Endothelial cell of umbilical vein (primary cell): ENCODE data around the gene KIFAP3. TPM values are rescaled to one million over a fixed set of nuclear protein-coding genes. Genes with fewer than 3 reads are reported as not detected.

Source experiments
- BruUV-seq: library from RNA; stranded (reverse); fragments of 400-500 nt; replicated peaks from 2 replicates; lab custom pipeline; 2021; lab: Mats Ljungman, UMichigan
- CTCF ChIA-PET: fragments of 300-600, 350-600 bp; sonication (Branson Sonifier 250); formaldehyde crosslinking; loops from one replicate; lab custom pipeline; 2021; ENCODE audit warnings: antibody characterized with exemption, inconsistent platforms; lab: Charles Lee
- POLR2A ChIA-PET: fragments of 300-600, 350-600 bp; sonication (Branson Sonifier 250); formaldehyde crosslinking; loops from one replicate; lab custom pipeline; 2021; ENCODE audit warnings: antibody characterized with exemption, inconsistent platforms; lab: Charles Lee
- DNase-seq: peaks from one replicate; pipeline ENCODE4 v3.0.0-alpha.2; 2011; ENCODE audit warnings: low read depth, low spot score
- FAIRE-seq: peaks from 2 replicates; lab custom pipeline; 2011; peaks lifted over from hg19 to GRCh38; lab: Jason Lieb, UNC
- H2AFZ ChIP-seq: 2 replicates; pipeline ENCODE4 v1.6.0; 2012; ENCODE audit warnings: low read depth, low read length, control low read depth, inconsistent platforms
- H3K27ac ChIP-seq: 2 replicates; pipeline ENCODE4 v1.5.1; 2011; ENCODE audit warnings: low read depth, mild to moderate bottlenecking, control low read depth, low read length, moderate library complexity; ENCODE audit not compliant: insufficient read depth
- H3K27me3 ChIP-seq, 2 experiments: 2 replicates each; pipeline versions ENCODE4 v1.6.0 to v1.6.1; 2011; ENCODE audit warnings: low read length in 2 of 2, mixed read lengths in 1 of 2; ENCODE audit not compliant: control insufficient read depth in 2 of 2, insufficient read depth in 2 of 2
- H3K36me3 ChIP-seq, 2 experiments: 2 replicates in 1 of 2; 3 replicates in 1 of 2; pipeline ENCODE4 v1.5.1; 2011; ENCODE audit warnings: low read length in 2 of 2, mild to moderate bottlenecking in 1 of 2, moderate library complexity in 1 of 2; ENCODE audit not compliant: control insufficient read depth in 2 of 2, insufficient read depth in 2 of 2; ENCODE audit errors: extremely low read depth in 1 of 2
- H3K4me1 ChIP-seq: 3 replicates; pipeline ENCODE4 v1.5.1; 2011; ENCODE audit warnings: mild to moderate bottlenecking, low read length; ENCODE audit not compliant: control insufficient read depth, insufficient read depth; ENCODE audit errors: extremely low read depth
- H3K4me2 ChIP-seq: 2 replicates; pipeline ENCODE4 v1.6.1; 2011; ENCODE audit warnings: low read length, control low read depth, mixed read lengths; ENCODE audit not compliant: insufficient read depth
- H3K4me3 ChIP-seq, 3 experiments: fragments of 200-600 bp in 1 of 3; sonication (generic), shearing (Covaris generic) in 1 of 3; replicated peaks in 1 of 3; 2 replicates each; pipeline ENCODE4 v1.5.1; 2011 to 2016; ENCODE audit warnings: control low read depth in 3 of 3, low read length in 3 of 3, mild to moderate bottlenecking in 2 of 3, inconsistent platforms in 1 of 3, low read depth in 1 of 3, moderate library complexity in 1 of 3; ENCODE audit not compliant: insufficient read depth in 1 of 3
- H3K79me2 ChIP-seq: 2 replicates; pipeline ENCODE4 v1.6.0; 2012; ENCODE audit warnings: low read length, inconsistent platforms; ENCODE audit not compliant: control insufficient read depth, insufficient read depth
- H3K9ac ChIP-seq: replicated peaks from 2 replicates; pipeline ENCODE3; 2011; ENCODE audit warnings: low read length, control low read depth; ENCODE audit not compliant: insufficient read depth; ENCODE audit errors: extremely low read depth
- H3K9me1 ChIP-seq: replicated peaks from 3 replicates; pipeline ENCODE4 v1.6.0; 2011; ENCODE audit warnings: mild to moderate bottlenecking, low read length; ENCODE audit not compliant: control insufficient read depth, insufficient read depth; ENCODE audit errors: extremely low read depth
- H3K9me3 ChIP-seq: replicated peaks from 2 replicates; pipeline ENCODE4 v1.5.1; 2012; ENCODE audit warnings: low read length, inconsistent platforms; ENCODE audit not compliant: control insufficient read depth, insufficient read depth
- H4K20me1 ChIP-seq: replicated peaks from 2 replicates; pipeline ENCODE3; 2011; ENCODE audit warnings: mild to moderate bottlenecking, low read length; ENCODE audit not compliant: control insufficient read depth, insufficient read depth; ENCODE audit errors: extremely low read depth
- EZH2 ChIP-seq: IDR thresholded peaks from 2 replicates; pipeline ENCODE4 v1.6.1; 2012; ENCODE audit warnings: borderline replicate concordance, low read depth, mild to moderate bottlenecking, moderate library complexity, low read length, inconsistent platforms; ENCODE audit not compliant: severe bottlenecking
- FOS ChIP-seq: IDR thresholded peaks from 2 replicates; pipeline ENCODE4 v1.6.1; 2011; ENCODE audit warnings: mild to moderate bottlenecking, low read length, moderate library complexity, borderline replicate concordance; ENCODE audit not compliant: insufficient read depth
- GATA2 ChIP-seq: IDR thresholded peaks from 2 replicates; pipeline ENCODE4 v1.7.0; 2011; ENCODE audit warnings: low read depth, mild to moderate bottlenecking, moderate library complexity, mixed read lengths, low read length; ENCODE audit not compliant: insufficient read length, insufficient read depth
- JUN ChIP-seq: IDR thresholded peaks from 2 replicates; pipeline ENCODE4 v1.6.1; 2011; ENCODE audit warnings: borderline replicate concordance, low read depth; ENCODE audit not compliant: insufficient read length, insufficient read depth
- MYC ChIP-seq: IDR thresholded peaks from one replicate; pipeline ENCODE4 v1.6.1; 2011; ENCODE audit warnings: mild to moderate bottlenecking, low read depth, low read length
- POLR2A ChIP-seq: IDR thresholded peaks from 2 replicates; pipeline ENCODE4 v1.6.1; 2012; ENCODE audit warnings: low read depth, mild to moderate bottlenecking, control low read depth, low read length
- POLR2AphosphoS5 ChIP-seq: IDR thresholded peaks from 2 replicates; pipeline ENCODE4 v1.6.1; 2012; ENCODE audit warnings: low read depth, mild to moderate bottlenecking, control low read depth, low read length, moderate library complexity; ENCODE audit not compliant: insufficient read depth
- dilution Hi-C: fragments of 300-500 bp; cut with MboI; formaldehyde crosslinking; loops from one replicate; pipeline ENCODE4 v1.15.0; 2019; ENCODE audit warnings: low sequenced_read_pairs; ENCODE audit not compliant: extremely low pct_ligation_motif_present
- intact Hi-C: fragments of 100-400 bp; cut with micrococcal nuclease; formaldehyde crosslinking; loops from one replicate; pipeline ENCODE4 v1.10.0; 2022
- polyA plus RNA-seq, 4 experiments: library from polyadenylated mRNA; depleted of rRNA in 3 of 4; stranded (reverse) in 3 of 4; unstranded in 1 of 4; fragments of >200 nt; gene quantifications; 2 replicates each; pipeline versions ENCODE4 v1.2.1 to v1.2.3, GENCODE V29; 2011 to 2012; ENCODE audit warnings: missing spikeins in 1 of 4
- total RNA-seq: library from RNA; stranded (reverse); gene quantifications from 2 replicates; pipeline ENCODE4 v1.2.3, GENCODE V29; 2021
- TF ChIP-seq, protein P1 (sequence below): IDR thresholded peaks from 2 replicates; pipeline ENCODE4 v1.6.1; 2011; ENCODE audit not compliant: insufficient read depth, insufficient read length
- TF ChIP-seq, protein P2 (sequence below), 2 donors: IDR thresholded peaks; 1 replicate in 1 of 2; 2 replicates in 1 of 2; pipeline ENCODE4 v1.5.1; 2011; ENCODE audit warnings: low read length in 2 of 2, mild to moderate bottlenecking in 2 of 2, moderate library complexity in 2 of 2, control low read depth in 1 of 2, inconsistent platforms in 1 of 2, low read depth in 1 of 2; ENCODE audit not compliant: insufficient read depth in 1 of 2; ENCODE audit errors: extremely low read depth in 1 of 2

The KIFAP3 gene
- total and polyA plus RNA-seq, 2 donors (not counting 3 experiments of a cell fraction or from before 2014, with no cell fraction given): 6.4 to 17.5 TPM

DNA sequence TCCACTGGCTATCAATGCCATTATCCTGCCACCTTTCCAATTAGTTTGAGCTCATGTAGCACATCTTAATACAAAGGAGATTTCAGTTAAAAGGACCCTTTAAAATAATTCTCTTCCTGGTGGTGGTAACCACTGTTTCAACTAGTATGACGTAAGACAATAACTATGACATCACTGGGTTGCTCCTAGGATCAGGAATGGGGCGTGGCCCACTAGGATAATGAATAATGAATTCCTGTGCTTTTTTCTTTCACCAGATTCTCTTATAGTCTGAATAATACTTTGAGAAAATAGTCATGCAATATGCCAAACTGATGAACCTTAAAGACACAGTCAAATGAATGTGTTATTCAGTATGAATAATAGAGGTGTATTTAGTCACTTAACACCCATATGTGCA, 10.6 kb upstream of the KIFAP3 start:
- Histone ChIP-seq H3K9ac (no peak overlapping the region), H3K4me2 (no peak overlapping the region), H3K36me3 (no peaks in the 10 kb centered on the region), H4K20me1 (no peaks in the 10 kb centered on the region), H3K4me1 (no peaks in the 10 kb centered on the region), H2AFZ (no peak overlapping the region), H3K79me2 (no peaks in the 10 kb centered on the region), H3K9me1 (no peaks in the 10 kb centered on the region), H3K9me3 (no peaks in the 10 kb centered on the region), H3K27ac (no peak overlapping the region), H3K4me3 (no peak overlapping the region), H3K27me3 (no peaks in the 10 kb centered on the region)
- TF ChIP-seq POLR2AphosphoS5: no peak
- TF ChIP-seq JUN: no peak
- TF ChIP-seq, protein P1, sequence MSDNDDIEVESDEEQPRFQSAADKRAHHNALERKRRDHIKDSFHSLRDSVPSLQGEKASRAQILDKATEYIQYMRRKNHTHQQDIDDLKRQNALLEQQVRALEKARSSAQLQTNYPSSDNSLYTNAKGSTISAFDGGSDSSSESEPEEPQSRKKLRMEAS: no peak
- TF ChIP-seq FOS: no peak
- TF ChIP-seq EZH2: no peak
- TF ChIP-seq POLR2A: no peak
- no peak for TF ChIP-seq GATA2
- TF ChIP-seq MYC: no peak
- TF ChIP-seq, protein P2, sequence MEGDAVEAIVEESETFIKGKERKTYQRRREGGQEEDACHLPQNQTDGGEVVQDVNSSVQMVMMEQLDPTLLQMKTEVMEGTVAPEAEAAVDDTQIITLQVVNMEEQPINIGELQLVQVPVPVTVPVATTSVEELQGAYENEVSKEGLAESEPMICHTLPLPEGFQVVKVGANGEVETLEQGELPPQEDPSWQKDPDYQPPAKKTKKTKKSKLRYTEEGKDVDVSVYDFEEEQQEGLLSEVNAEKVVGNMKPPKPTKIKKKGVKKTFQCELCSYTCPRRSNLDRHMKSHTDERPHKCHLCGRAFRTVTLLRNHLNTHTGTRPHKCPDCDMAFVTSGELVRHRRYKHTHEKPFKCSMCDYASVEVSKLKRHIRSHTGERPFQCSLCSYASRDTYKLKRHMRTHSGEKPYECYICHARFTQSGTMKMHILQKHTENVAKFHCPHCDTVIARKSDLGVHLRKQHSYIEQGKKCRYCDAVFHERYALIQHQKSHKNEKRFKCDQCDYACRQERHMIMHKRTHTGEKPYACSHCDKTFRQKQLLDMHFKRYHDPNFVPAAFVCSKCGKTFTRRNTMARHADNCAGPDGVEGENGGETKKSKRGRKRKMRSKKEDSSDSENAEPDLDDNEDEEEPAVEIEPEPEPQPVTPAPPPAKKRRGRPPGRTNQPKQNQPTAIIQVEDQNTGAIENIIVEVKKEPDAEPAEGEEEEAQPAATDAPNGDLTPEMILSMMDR (IDR thresholded peaks at IDR 0.05; ENCODE audit: extremely low read depth in 1 of 2, insufficient read depth in 1 of 2, low read depth in 1 of 2, low read length in 2 of 2): no peak
- dilution Hi-C loops (no loop called here), intact Hi-C loops (no loop called here)
- CTCF ChIA-PET: interaction anchor here (1.0 kb wide), 1 partner anchor 39 kb away, joined by 3 read pairs; no protein-coding TSS in a partner anchor
- no peak for DNase-seq
- POLR2A ChIA-PET: no interaction called here
- BruUV-seq: no TSS peak
- FAIRE-seq: no peak
